GM21423 (cell line): ENCODE measurements around the gene MAB21L1.

Source experiments
- ATAC-seq: cut with Tn5 transposase; IDR thresholded peaks from one replicate; pipeline ENCODE4 v1.9.1; 2021; ENCODE audit warnings: mild to moderate bottlenecking, moderate library complexity; ENCODE audit not compliant: unreplicated experiment

MAB21L1 gene

GRCh38 chr13:35480346-35480745 lies 3.9 kb upstream of the MAB21L1 start:
- no peak for ATAC-seq

GRCh38 chr13:35479706-35480105 lies 3.2 kb upstream of the MAB21L1 start:
- ATAC-seq, result no peak

- ATAC-seq, result no peak
Measured at GRCh38 chr13:35479038-35479492, 2.6 kb upstream of the MAB21L1 start.

- ATAC-seq, result no peak
Measured at GRCh38 chr13:35478271-35479037, 2.0 kb upstream of the MAB21L1 start.

DNA sequence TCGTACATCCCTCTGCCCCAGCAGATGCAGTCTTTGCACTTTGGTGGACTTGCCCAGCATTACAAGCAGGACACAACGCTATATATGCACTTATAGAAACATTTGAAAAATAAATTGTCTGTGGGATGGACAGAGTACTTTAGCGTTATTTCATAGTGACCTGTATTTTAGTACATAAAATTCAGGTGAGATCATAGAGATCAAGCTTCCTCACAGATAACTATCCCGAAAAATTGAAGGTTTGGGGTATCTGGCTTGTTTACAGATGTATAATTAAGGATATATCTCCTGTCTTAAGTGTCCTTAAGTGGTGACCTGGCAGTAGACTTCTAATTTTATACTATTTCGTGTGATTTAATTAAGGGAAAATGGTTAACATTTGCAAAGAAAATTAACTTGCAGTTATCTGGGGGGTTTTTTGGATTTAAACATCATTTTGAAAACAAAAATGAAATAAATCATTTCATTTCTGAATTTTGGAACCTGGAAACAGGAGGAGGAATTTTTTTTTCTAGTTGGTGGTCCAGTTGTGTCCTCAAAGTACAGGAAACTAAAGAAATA lies 977 bp upstream of the MAB21L1 start:
- no peak for ATAC-seq

- no peak for ATAC-seq
Measured at GRCh38 chr13:35475212-35475959, 1.1 kb downstream of the MAB21L1 start.

GRCh38 chr13:35474496-35475211 lies 1.8 kb downstream of the MAB21L1 start:
- no peak for ATAC-seq

GRCh38 chr13:35473802-35474201 lies 2.7 kb downstream of the MAB21L1 start:
- no peak for ATAC-seq

GRCh38 chr13:35473206-35473775 lies 3.2 kb downstream of the MAB21L1 start:
- ATAC-seq, result no peak

- no peak for ATAC-seq
Measured at GRCh38 chr13:35472323-35472881, 4.1 kb downstream of the MAB21L1 start.

GRCh38 chr13:35471706-35472322 lies 4.7 kb downstream of the MAB21L1 start:
- no peak for ATAC-seq

- ATAC-seq, result no peak
Measured at GRCh38 chr13:35470671-35471661, 5.5 kb downstream of the MAB21L1 start.

- no peak for ATAC-seq
Measured at GRCh38 chr13:35469806-35470525, 6.5 kb downstream of the MAB21L1 start.

DNA sequence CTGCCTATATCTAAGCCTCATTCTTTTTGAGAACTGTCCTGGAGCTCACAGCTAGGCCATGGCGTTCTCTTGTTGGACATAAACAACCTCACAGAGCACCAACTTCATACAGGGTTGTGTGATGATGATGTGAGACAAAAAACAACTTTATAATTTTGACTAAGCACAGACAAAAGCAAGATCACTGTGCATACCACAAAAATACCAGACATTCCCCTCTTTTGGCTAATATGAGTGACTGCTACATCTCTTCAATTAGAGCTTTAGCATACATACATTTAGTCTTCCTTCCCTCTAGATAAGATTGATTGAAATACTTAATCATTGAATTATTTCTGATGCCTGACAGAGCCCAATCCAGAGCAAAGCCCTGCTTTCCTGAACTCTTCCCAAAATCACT lies 8.3 kb downstream of the MAB21L1 start:
- ATAC-seq, result no peak

- ATAC-seq, result no peak
Measured at GRCh38 chr13:35465371-35465770, 11.1 kb downstream of the MAB21L1 start.

DNA sequence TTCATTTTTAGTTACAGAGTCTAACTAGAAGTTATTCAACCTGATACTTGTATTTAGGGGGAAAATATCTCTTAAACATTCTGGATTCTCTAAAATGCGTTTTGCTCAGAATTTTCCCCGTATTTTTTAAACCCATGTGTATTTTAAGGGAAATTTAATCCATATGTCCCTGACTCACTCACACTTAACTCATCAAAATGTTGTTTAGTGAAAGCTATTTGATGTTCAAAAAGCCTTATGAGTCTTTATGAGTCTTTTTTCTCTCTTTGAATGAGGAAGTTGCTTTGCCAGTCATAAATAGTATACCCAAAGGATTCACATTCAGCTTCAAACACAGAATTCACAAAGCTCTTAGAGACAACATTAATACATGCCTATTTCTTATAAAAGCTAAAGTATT lies 16.4 kb downstream of the MAB21L1 start:
- no peak for ATAC-seq

DNA sequence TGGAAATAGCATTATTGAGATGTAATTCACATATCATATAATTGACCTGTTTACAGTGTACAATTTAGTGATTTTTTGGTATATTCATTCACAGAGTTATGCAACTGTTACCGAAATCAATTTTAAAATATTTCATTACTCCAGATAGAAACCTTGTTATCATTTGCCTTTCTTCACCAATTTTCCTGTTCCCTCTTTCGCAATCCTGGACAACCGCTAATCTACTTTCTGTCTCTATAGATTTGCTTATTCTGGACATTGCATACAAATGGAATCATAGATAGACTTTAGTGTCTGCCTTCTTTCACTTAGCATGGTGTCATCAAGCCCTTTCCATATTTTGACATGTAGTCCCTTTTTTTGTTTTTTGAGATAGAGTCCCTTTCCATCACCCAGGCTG lies 19.2 kb downstream of the MAB21L1 start:
- no peak for ATAC-seq

- no peak for ATAC-seq
Measured at GRCh38 chr13:35455022-35455421, 21.5 kb downstream of the MAB21L1 start.
